Activated CD8-positive, alpha-beta T cell treated with anti-CD3 and anti-CD28 coated beads, Interleukin-2, amount 10 ng/mL, durations not matched to agents 7 days and 5 days (primary cell): ENCODE results near the gene GPR107. TPM values are rescaled to one million over a fixed set of nuclear protein-coding genes. Genes with fewer than 3 reads are reported as not detected.

Source experiments
- ATAC-seq: fragments of 150-1000 bp; cut with Tn5 transposase; one replicate; pipeline ENCODE4 v1.10.0; 2021; ENCODE audit warnings: moderate library complexity
- CTCF ChIA-PET: fragments of 350-600 bp; sonication (Branson Sonifier 250); formaldehyde crosslinking; loops from one replicate; lab custom pipeline; 2021; ENCODE audit warnings: antibody characterized with exemption; lab: Charles Lee
- POLR2A ChIA-PET: fragments of 350-600 bp; sonication (Branson Sonifier 250); formaldehyde crosslinking; loops from one replicate; lab custom pipeline; 2021; ENCODE audit warnings: antibody characterized with exemption; lab: Charles Lee
- DNase-seq: peaks from one replicate; pipeline ENCODE4 v3.0.0-alpha.2; 2020
- H3K27ac Mint-ChIP-seq: one replicate; pipeline ENCODE4 v1.8.0; 2021; ENCODE audit warnings: mild to moderate bottlenecking, mixed read lengths
- H3K27me3 Mint-ChIP-seq: one replicate; pipeline ENCODE4 v1.8.0; 2021; ENCODE audit warnings: low read depth, mixed read lengths
- H3K36me3 Mint-ChIP-seq: one replicate; pipeline ENCODE4 v1.8.0; 2021; ENCODE audit warnings: low read depth, mixed read lengths
- H3K4me1 Mint-ChIP-seq: one replicate; pipeline ENCODE4 v1.8.0; 2021; ENCODE audit warnings: low read depth, mixed read lengths
- H3K4me3 Mint-ChIP-seq: one replicate; pipeline ENCODE4 v1.8.0; 2021; ENCODE audit warnings: mild to moderate bottlenecking, mixed read lengths
- H3K9me3 Mint-ChIP-seq: one replicate; pipeline ENCODE4 v1.8.0; 2022; ENCODE audit warnings: mixed read lengths; ENCODE audit not compliant: insufficient read depth
- total RNA-seq, 2 experiments: library from RNA; stranded (reverse); gene quantifications; one replicate each; pipeline ENCODE4 v1.2.3, GENCODE V29; 2021

The GPR107 gene
- total RNA-seq, 2 experiments from 2014 or later: 22.5 to 24.4 TPM

DNA sequence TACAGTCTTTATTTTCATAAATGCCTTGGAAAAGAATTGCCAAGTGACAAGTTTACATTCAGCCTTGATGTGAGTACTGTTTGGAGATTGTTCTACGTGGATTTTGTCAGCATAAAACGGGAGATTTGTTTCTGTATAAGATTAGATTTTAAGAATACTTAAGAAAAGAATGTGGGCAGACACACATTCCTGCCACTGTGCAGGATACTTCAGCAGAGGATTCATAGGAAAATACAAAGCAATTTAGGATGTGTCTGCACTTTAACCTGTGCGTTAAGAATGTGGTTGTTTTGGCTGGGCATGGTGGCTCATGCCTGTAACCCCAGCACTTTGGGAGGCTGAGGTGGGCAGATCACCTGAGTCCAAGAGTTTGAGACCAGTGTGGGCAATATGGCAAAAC is 37.2 kb downstream of the GPR107 start:
- Mint-ChIP-seq H3K27me3 (no peaks in the 10 kb centered on the region), H3K27ac (no peak overlapping the region), H3K4me3 (no peak overlapping the region), H3K9me3 (no peaks in the 10 kb centered on the region), H3K36me3 (peaks cover 51% of the 10 kb centered on the region), H3K4me1 (peaks cover 12% of the 10 kb centered on the region)
- DNase-seq (no peak), ATAC-seq (no peak)
- ChIA-PET POLR2A (interaction anchor here (0.6 kb wide), 1 partner anchor 210 kb away, joined by 3 read pairs; no protein-coding TSS in a partner anchor), CTCF (no interaction called here)

DNA sequence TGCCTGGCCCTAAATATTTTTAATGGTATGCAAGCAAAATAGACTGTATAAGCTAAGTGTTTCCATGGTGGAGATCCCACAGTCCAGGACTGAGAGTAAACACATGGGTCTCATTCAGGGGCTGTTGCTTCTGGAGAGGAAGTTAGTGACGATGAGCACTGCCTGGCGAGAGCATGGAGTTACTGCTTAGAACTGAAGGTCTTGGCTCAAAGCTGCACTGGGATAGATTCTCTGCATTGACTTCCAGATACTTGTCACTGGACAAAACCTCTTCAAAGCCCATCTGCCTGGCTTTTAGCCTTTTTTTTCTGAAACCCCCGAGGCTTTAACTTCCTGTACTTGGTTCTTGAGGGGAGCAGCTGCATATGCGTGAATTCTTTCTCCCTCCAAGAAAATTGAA is 39.2 kb downstream of the GPR107 start:
- DNase-seq (no peak), ATAC-seq (no peak)
- ChIA-PET CTCF (interaction anchor here (1.3 kb wide), 1 partner anchor 15 kb away, joined by 3 read pairs; no protein-coding TSS in a partner anchor), POLR2A (no interaction called here)
- Mint-ChIP-seq H3K4me3 (no peak overlapping the region), H3K36me3 (peaks cover 60% of the 10 kb centered on the region), H3K27ac (no peak overlapping the region), H3K27me3 (no peaks in the 10 kb centered on the region), H3K4me1 (peaks cover 16% of the 10 kb centered on the region), H3K9me3 (no peaks in the 10 kb centered on the region)

DNA sequence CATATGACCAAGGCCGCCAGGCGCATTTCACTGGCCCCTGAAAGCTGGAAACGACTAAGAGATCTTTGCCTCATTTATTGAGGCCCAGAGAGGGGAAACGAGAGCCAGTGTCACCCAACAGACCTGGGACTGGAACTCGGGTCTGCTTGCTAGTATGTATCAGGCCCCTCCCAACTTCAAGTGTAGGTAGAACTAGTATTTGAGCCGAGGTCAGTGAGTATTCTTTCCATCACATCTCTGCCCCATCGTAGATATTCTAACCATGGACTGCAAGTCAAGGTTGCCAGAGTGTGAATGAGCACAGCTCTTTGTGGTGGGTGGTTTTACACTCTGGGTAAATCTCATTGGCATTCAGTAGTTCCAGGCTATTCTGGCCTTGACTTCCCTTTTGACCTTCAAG is 42.2 kb downstream of the GPR107 start:
- H3K27me3 Mint-ChIP-seq: no peaks in the 10 kb centered on the region
- H3K27ac Mint-ChIP-seq: no peak overlapping the region
- DNase-seq (no peak), ATAC-seq (no peak)
- no peak overlapping the region for H3K4me3 Mint-ChIP-seq
- H3K9me3 Mint-ChIP-seq: no peaks in the 10 kb centered on the region
- H3K4me1 Mint-ChIP-seq: peaks cover 24% of the 10 kb centered on the region
- H3K36me3 Mint-ChIP-seq: peaks cover 61% of the 10 kb centered on the region
- POLR2A ChIA-PET: no interaction called here
- CTCF ChIA-PET: interaction anchor here (0.7 to 3.4 kb wide), 2 partner anchors 12 to 259 kb away, joined by 3 to 8 read pairs; no protein-coding TSS in a partner anchor

DNA sequence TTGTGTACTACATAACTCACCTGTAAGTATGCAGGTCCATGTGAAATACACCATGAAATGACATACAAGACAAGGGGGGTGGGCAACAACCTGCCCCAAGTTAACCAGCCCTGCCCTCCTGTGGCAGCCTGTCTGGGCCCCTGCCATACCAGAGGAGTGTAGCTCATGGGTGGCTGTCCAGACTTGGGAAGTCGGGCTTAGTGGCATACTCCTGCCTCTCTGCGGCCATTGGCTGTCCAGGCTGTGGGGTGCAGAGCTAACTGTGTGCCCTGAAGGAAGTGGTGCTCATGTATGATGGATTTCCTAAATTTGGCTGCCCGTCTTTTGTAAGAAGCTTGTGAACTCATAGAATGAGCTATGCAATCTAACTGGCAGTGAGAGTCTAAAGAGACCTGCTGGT is 47.0 kb downstream of the GPR107 start:
- peaks cover 60% of the 10 kb centered on the region for H3K36me3 Mint-ChIP-seq
- no peak for ATAC-seq
- H3K4me1 Mint-ChIP-seq: peaks cover 14% of the 10 kb centered on the region
- no peaks in the 10 kb centered on the region for H3K27me3 Mint-ChIP-seq
- no peak for DNase-seq
- H3K4me3 Mint-ChIP-seq: no peak overlapping the region
- POLR2A ChIA-PET: interaction anchor here (1.4 kb wide), 1 partner anchor 216 kb away, joined by 5 read pairs; no protein-coding TSS in a partner anchor
- CTCF ChIA-PET: interaction anchor here (1.0 to 1.5 kb wide), 3 partner anchors 27 to 205 kb away, joined by 3 to 4 read pairs (median 4); no protein-coding TSS in a partner anchor
- H3K9me3 Mint-ChIP-seq: no peaks in the 10 kb centered on the region
- no peak overlapping the region for H3K27ac Mint-ChIP-seq

DNA sequence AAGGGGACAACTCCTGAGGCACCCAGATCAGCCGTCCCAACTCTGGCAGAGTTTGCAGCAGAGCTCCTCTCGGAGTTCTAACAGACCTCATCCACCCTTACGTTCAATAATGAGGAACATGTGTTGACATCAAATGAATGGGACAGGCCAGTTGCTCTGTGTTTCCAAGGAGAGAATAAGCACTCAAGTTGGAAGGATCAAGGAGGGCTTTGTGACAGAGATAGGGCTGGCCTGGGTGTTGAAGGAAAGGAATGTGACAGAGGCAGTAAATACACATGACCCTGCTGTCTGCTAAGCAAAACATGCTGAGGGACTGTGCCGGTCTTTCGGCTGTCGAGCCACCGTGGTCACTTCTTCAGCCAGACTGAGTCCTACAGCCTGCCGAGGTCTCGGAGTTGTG is 48.2 kb downstream of the GPR107 start:
- H3K4me1 Mint-ChIP-seq: peaks cover 12% of the 10 kb centered on the region
- no peak overlapping the region for H3K4me3 Mint-ChIP-seq
- ChIA-PET POLR2A (no interaction called here), CTCF (no interaction called here)
- no peak for ATAC-seq
- no peaks in the 10 kb centered on the region for H3K9me3 Mint-ChIP-seq
- no peak overlapping the region for H3K27ac Mint-ChIP-seq
- no peak for DNase-seq
- no peaks in the 10 kb centered on the region for H3K27me3 Mint-ChIP-seq
- peaks cover 59% of the 10 kb centered on the region for H3K36me3 Mint-ChIP-seq

DNA sequence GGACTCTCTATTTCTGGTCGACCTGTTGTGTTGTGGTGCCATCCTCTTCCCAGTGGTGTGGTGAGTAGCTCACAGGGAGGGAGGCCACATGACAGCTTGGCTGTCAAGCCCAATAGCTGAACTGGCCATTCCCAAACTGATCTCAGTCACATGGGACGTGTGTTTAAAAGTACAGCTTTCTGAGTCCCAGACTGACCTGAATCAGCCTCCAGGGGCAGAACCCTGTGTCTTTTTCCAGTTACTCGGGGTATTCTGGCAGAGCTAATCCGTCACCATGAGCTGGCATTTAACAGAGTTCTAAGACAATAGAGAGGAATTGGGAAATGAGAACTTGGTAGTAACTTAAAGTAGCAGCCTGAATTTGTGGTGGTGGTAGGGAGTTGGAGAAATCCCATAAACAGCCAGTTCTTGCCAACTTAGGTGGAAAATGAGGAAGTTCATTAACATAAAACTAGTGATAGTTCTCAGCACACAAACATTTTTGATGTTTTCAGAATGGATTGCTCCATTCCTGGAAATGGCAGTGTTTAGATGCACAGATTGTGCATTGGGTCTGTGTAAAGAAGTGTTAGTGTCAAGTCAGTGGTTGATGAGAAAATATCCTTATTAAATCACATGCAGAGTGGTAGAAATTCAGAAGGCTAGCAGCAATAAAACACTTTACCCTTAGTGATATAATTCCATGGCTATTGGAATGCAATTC is 50.9 kb downstream of the GPR107 start:
- ChIA-PET POLR2A (no interaction called here), CTCF (interaction anchor here (1.6 to 6.6 kb wide), 2 partner anchors 136 to 218 kb away, joined by 3 to 81 read pairs; no protein-coding TSS in a partner anchor)
- H3K27me3 Mint-ChIP-seq: no peaks in the 10 kb centered on the region
- H3K27ac Mint-ChIP-seq: no peak overlapping the region
- peaks cover 21% of the 10 kb centered on the region for H3K4me1 Mint-ChIP-seq
- no peak overlapping the region for H3K4me3 Mint-ChIP-seq
- H3K9me3 Mint-ChIP-seq: no peaks in the 10 kb centered on the region
- peaks cover 59% of the 10 kb centered on the region for H3K36me3 Mint-ChIP-seq
- ATAC-seq: no peak
- no peak for DNase-seq

DNA sequence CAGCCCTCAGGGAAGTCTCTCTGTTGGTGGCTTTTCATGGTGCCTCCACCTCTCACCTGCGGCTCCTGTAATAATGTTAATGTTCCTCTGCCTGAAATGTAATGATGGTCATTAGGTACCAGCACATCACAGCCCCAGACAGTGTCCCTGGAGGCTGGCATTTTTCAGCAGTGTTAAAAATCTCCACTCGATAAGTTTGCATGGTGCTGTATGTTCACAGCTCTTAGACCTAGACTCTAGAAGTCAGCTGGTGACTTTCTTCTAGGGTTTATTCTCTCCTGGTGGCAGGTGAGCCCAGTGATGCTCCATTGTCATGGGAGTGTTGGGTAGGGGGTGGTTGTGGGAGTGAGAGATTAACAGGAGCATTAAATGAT is 53.1 kb downstream of the GPR107 start:
- ATAC-seq: peak; percentile 35
- H3K9me3 Mint-ChIP-seq: no peaks in the 10 kb centered on the region
- H3K27ac Mint-ChIP-seq: peak overlapping the region; percentile 41
- POLR2A ChIA-PET: no interaction called here
- no peak for DNase-seq
- peaks cover 25% of the 10 kb centered on the region for H3K4me1 Mint-ChIP-seq
- H3K36me3 Mint-ChIP-seq: peaks cover 57% of the 10 kb centered on the region
- H3K4me3 Mint-ChIP-seq: no peak overlapping the region
- no peaks in the 10 kb centered on the region for H3K27me3 Mint-ChIP-seq
- CTCF ChIA-PET: interaction anchor here (0.7 to 6.6 kb wide), 25 partner anchors 9 to 303 kb away, joined by 3 to 81 read pairs (median 4); no protein-coding TSS in a partner anchor

DNA sequence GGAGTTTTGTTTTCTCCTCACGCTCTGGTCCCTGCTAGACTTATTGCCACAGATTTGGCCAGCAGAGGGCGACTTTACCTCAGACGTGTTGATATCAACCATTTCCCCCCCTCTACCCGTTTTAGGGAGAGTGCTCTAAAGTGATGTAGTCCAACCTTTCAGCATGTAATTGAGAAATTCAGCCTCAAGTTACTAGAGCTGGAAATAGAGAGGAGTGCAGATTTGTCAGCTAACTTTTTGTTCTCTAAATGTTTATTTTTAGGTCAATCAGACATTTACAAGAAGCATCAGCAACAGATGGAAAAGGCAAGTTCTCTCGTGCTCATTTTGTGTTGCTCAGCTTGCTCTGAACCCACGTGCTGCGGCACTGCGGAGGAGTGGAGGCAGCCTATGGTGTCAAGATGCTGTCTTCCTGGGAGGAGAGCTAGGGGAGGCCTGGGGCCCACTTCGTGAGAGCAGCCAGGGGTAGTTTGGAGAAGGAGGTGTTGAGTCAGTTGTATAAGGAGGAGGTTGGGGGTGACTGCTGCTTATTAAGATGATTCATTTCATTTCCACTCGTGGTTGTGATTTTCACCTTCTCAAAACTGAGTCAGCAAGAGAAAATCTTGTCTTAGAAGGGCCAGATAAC is 53.6 kb downstream of the GPR107 start:
- peak; percentile 90 for ATAC-seq
- CTCF ChIA-PET: interaction anchor here (0.6 to 6.6 kb wide), 43 partner anchors 8 to 369 kb away, joined by 3 to 81 read pairs (median 4); no protein-coding TSS in a partner anchor
- DNase-seq: peak; percentile 90
- peak overlapping the region; percentile 41 for H3K27ac Mint-ChIP-seq
- POLR2A ChIA-PET: interaction anchor here (1.9 kb wide), 1 partner anchor 21 kb away, joined by 11 read pairs; no protein-coding TSS in a partner anchor
- H3K9me3 Mint-ChIP-seq: no peaks in the 10 kb centered on the region
- H3K4me3 Mint-ChIP-seq: no peak overlapping the region
- peaks cover 54% of the 10 kb centered on the region for H3K36me3 Mint-ChIP-seq
- peaks cover 25% of the 10 kb centered on the region for H3K4me1 Mint-ChIP-seq
- no peaks in the 10 kb centered on the region for H3K27me3 Mint-ChIP-seq

DNA sequence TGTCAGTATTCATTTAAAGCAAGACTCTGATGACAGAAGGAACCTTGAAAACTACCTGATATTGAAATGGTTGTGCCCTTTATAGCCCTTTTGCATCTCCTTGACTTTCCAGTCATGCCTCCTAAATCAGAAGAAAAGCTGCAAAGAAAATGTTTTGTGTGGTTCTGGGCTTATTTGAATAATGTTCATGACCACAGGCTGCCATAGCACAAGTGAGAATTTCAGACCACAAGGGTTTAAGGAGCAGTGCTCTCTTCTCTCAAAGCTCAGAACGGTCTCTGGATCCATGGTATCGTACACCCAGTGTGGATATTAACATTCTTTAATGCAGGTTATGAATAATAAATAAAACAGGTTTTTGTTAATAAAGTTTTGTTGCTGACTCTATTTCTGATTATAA is 54.2 kb downstream of the GPR107 start:
- peaks cover 25% of the 10 kb centered on the region for H3K4me1 Mint-ChIP-seq
- ChIA-PET POLR2A (interaction anchor here (1.9 kb wide), 1 partner anchor 20 kb away, joined by 11 read pairs; no protein-coding TSS in a partner anchor), CTCF (interaction anchor here (0.6 to 6.6 kb wide), 33 partner anchors 8 to 370 kb away, joined by 3 to 81 read pairs (median 4); no protein-coding TSS in a partner anchor)
- no peaks in the 10 kb centered on the region for H3K9me3 Mint-ChIP-seq
- no peaks in the 10 kb centered on the region for H3K27me3 Mint-ChIP-seq
- ATAC-seq (no peak), DNase-seq (no peak)
- peak overlapping the region; percentile 41 for H3K27ac Mint-ChIP-seq
- peaks cover 52% of the 10 kb centered on the region for H3K36me3 Mint-ChIP-seq
- no peak overlapping the region for H3K4me3 Mint-ChIP-seq

DNA sequence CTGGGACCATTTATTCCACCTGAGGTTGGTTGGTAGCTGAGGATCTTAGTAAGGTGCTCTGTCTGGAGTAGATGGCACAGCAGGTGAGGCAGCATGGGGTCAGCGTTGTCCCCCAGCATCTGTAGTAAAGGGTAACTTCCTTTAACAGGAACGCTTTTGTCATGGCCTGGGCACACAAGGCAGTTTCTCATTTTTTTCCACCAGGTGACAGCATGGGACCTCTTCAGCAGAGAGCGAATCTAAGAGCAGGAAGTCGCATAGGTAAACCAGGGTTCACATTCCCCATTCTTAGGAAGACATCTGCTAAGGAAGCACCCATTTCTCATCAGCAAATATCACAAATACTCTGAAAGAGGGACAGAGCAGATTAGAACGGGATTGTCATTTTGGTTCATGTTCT is 56.5 kb downstream of the GPR107 start:
- Mint-ChIP-seq H3K27me3 (no peaks in the 10 kb centered on the region), H3K4me3 (no peak overlapping the region), H3K9me3 (no peaks in the 10 kb centered on the region), H3K27ac (no peak overlapping the region), H3K4me1 (peaks cover 25% of the 10 kb centered on the region), H3K36me3 (peaks cover 39% of the 10 kb centered on the region)
- no peak for ATAC-seq
- ChIA-PET CTCF (interaction anchor here (1.5 to 6.6 kb wide), 3 partner anchors 15 to 131 kb away, joined by 3 to 81 read pairs (median 11); no protein-coding TSS in a partner anchor), POLR2A (no interaction called here)
- peak; percentile 48 for DNase-seq

DNA sequence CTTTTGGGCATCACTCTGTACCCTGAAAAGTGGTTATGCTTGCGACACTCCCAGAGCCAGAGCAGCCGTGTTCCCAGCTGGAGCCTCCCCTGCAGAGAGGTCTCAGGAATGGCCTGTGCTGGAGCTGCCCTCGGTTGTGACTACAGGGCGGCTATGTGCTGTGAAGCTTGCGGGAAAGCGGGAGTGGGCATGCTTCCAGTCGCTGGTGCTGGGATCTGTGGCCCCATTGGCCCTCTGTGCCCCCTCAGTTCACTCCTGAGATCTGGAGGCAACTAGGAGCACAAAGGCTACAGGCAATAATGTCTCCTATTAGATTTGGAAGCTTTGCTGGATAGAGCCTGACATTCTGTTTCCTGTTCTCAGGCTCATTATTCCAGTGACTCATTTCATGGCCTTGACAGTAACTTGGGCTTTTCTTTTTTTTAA is 56.9 kb downstream of the GPR107 start:
- H3K4me1 Mint-ChIP-seq: peaks cover 25% of the 10 kb centered on the region
- no peak for DNase-seq
- H3K36me3 Mint-ChIP-seq: peaks cover 37% of the 10 kb centered on the region
- no peaks in the 10 kb centered on the region for H3K27me3 Mint-ChIP-seq
- no peak for ATAC-seq
- H3K27ac Mint-ChIP-seq: no peak overlapping the region
- ChIA-PET CTCF (interaction anchor here (1.5 to 6.6 kb wide), 5 partner anchors 14 to 130 kb away, joined by 3 to 81 read pairs (median 4); no protein-coding TSS in a partner anchor), POLR2A (no interaction called here)
- H3K9me3 Mint-ChIP-seq: no peaks in the 10 kb centered on the region
- no peak overlapping the region for H3K4me3 Mint-ChIP-seq
